NCI-H128 (cell line): ENCODE results near the gene HACE1.
"Not testable (repeated sequence)": the region's sequence is repeated elsewhere in the genome, so short reads cannot be mapped to it uniquely, and the experiment has no call there.

Experiments used
- DNase-seq: peaks from one replicate; lab custom pipeline; 2025; ENCODE audit not compliant: unreplicated experiment; lab: John Stamatoyannopoulos, UW

Gene HACE1

DNA sequence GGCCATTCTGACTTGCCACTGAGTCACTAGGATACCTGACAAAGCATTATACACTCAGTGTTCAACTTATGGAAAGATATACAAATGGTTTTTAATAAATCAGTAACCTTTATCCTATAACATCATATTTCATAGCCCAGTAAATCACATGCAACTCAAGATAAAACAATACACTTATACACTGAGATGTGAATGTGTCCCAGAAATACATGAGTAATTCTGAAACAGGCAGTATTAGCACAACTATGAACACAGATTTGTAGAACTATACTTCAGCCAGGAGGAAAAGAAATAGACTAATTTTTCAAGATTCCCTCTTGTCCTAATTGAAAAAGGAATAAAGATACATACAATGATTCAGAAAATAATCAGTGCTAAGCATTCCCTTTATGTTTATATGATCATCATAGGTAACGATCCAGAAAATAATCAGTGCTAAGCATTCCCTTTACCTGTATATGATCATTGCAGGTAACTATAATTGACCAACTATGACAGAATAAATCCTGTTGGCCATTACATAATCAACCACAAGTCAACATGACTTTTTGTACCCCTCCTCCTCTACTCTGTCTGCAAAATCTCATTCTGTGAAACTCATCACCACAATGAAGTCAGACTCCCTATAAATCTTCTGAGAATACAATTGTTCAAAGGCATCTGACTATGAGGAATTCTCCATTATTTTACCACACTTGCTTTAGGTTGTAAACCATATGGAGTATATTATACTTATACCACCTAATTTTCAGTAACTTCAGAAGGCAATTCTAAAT is 30.3 kb downstream of the HACE1 start:
- no peak for DNase-seq

DNA sequence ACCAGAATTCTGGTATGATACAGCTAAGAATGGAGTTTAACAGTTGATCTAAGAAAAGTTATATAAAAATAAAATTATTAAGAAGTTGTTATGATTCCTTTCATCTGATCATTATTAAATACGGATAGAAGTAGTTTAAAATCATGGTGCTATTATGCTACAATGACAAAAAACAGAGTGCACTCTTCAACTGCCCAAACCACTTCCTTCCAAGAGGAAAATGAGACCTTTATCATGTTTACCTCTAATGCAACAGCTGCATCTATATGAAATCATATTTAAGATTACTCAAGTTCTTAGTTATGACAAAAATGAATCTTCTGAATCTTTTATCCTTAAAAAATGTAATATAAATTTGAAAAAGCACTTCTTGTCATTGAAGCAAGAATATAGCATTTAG is 31.2 kb downstream of the HACE1 start:
- DNase-seq, result no peak

DNA sequence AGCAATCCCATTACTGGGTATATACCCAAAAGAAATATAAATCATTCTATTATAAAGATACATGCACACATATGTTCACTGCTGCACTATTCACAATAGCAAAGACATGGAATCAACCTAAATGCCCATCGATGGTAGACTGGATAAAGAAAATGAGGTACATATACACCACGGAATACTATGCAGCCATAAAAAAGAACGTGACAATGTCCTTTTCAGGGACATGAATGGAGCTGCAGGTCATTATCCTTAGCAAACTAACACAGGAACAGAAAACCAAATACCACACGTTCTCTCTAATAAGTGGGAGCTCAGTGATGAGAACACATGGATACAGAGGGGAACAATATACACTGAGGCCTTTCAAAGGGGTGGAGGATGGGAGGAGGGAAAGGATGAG is 38.9 kb downstream of the HACE1 start:
- not testable (repeated sequence) for DNase-seq

DNA sequence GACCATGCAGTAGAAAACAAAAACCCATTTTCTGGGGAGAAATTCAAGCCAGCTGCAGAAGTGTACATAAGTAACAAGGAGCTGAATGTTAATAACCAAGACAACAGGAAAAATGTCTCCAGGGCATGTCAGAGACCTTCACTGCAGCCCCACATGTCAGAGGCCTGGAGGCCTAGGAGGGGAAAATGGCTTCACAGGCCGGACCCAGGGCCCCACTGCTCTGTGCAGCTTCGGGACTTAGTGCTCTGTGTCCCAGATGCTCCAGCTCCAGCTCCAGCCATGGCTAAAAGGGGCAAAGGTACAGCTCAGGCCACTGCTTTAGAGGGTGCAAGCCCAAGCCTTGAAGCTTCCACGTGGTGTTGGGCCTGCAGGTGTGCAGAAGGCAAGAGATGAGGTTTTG is 43.6 kb downstream of the HACE1 start:
- DNase-seq, result no peak

DNA sequence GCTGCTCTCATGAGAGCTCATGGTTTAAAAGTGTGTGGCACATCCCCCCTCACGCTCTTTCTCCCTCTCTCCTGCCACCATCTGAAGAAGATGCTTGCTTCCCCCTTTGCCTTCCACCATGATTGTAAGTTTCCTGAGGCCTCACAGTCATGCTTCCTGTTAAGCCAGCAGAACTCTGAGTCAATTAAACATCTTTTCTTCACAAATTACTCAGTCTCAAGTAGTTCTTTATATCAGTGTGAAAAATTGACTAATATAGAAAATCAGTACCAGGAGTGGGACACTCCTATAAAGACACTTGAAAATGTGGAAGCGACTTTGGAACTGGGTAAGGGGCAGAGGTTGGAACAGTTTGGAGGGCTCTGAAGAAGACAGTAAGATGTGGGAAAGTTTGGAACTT is 45.0 kb downstream of the HACE1 start:
- DNase-seq, result no peak

DNA sequence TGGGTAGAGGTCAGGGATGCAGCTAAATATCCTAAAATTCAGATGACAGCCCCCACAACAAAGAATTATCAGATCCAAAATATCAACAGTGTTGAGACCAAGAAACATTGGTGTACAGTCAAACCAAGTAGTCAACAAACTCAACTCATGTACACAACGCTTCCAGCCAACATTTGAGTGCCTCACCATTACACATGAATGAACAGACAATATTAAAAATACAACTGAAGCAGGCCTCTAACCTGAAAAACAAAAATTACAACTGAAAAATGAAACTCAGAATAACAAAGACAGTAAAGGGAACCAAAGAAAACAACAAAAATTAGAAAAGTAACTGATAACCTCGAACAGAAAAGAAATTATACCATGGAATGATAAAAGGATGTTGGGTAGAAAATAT is 46.2 kb downstream of the HACE1 start:
- DNase-seq, result no peak

DNA sequence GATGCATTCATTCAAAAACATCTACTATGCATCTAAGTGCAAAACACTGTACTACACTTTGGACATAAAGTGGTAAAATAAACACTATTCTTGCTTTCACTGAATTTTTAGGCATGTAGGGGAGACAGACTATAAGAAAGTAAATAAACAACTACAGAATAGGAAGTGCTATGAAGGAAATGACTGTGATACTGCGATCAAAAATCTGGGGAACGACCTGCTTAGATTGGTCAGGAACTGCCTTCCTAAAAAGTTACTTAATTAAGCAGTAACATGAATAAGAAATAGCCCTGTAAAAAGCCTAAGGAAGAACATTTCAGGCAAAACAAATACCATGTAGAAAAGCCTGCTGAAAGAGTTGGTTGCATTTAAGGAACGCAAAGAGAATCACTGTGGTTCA is 50.6 kb downstream of the HACE1 start:
- no peak for DNase-seq

DNA sequence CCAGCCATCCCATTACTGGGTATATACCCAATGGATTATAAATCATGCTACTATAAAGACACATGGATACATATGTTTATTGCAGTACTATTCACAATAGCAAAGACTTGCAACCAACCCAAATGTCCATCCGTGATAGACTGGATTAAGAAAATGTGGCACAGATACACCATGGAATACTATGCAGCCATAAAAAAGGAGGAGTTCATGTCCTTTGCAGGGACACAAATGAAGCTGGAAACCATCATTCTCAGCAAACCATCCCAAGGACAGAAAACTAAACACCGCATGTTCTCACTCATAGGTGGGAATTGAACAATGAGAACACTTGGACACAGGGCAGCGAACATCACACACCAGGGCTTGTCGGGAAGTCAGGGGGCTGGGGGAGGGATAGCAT is 54.4 kb downstream of the HACE1 start:
- DNase-seq, result not testable (repeated sequence)

DNA sequence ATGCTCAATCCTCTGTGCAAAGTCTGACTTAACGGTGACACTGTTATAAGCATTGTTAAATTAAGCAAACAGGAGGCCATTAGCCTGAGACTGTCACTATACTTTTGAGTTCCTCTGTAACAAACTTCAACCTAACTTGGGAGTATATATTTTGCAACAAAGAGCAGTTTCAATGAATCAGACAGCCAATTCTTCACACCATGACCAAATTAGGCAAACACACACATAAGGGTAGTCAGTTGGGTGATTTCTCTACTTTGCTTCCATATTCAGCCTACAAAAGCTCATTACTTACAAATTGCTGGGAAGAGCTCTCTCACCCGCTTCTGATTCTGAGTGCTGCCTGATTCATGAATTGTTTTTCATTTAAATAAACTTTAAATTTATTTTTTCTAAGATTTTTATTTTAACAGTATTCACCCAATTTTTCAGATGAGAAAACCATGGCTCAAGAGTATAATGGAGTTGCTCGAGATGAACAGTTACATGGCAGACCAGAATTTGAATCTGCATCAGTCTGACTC is 60.5 kb downstream of the HACE1 start:
- no peak for DNase-seq

DNA sequence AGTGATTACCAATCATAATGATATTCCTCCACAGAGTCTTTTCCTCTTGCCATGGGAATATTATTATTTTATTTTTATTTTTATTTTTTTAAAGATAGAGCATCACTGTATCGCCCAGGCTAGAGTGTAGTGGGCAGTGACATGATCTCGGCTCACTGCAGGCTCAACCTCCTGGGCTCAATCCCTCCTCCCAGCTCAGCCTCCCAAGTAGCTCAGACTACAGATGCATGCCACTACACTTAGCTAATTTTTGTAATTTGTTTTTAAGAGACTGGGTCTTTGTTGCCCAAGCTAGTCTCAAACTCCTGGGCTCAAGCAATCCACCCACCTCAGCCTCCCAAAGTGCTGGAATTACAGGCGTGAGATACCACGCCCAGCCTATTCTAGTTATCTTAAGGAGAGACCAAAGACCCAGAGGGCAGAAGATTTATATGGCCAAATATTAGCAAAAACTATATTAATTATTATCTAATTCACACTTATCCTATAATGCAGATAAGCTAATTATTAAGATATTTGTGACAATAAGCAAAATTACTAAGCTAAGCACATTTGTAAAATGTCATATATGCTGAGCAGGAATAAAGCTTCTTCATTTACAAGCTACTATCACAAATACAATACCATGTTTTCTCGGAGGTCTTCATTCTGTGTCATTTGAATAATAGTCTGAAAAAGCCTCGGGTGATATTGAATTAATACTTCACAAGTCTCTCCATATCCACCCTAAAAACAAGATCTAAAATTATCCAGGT is 63.5 kb downstream of the HACE1 start:
- DNase-seq, result no peak

DNA sequence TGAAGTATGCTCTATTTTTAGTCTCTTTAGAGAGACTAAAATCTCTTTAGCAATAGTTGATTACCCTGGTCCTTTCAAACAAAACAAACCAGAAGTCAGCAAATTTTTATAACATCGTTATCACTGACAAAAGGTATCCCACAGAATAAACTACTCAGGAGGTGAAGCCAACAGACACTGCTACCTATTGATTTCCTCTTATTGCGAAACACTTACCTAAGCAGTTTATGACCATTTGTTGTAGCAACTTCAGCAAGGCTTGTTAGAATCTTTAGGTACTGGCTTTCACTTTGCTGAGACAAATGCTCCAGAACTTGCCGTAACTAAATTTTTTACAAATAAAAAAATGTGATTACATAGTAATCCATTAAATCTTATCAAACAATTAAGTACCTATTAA is 64.4 kb downstream of the HACE1 start:
- DNase-seq, result no peak

DNA sequence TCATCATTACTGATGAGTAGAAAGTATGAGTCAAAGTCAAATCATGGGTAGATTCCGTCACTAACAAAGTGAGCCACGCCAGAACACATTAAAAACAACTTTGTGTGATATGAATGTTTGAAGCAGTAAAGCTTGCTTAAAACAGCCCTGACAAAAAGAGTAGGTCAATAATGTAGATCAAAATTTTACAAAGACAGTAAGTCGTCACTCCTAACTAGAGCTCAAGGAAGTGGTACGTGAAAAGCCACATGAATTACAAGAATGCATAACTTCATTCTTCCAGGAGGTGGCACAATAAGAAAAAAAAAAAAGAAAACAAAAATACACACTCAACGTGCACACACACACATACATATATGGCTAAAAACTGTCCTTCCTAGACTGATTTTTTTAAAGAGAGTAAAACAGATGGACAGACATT is 69.9 kb downstream of the HACE1 start:
- DNase-seq, result no peak

DNA sequence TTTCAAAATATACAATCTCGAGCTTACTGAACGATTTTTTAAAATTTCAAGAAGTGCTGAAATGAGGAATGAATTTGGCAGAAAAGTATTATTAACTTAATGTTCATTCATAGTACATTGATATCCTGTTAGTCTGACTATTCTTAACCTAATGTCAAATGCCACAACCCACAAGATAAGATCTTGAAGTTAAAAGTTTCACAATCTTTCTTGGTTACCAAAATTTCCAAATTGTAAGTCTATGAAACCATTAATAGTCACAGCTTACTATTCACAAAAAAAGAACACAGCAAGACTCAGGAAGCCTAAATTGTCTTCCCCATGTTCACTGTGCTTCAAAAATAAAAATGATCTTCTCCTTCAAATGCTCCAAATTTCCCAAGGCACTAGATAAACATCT is 71.3 kb downstream of the HACE1 start:
- no peak for DNase-seq

DNA sequence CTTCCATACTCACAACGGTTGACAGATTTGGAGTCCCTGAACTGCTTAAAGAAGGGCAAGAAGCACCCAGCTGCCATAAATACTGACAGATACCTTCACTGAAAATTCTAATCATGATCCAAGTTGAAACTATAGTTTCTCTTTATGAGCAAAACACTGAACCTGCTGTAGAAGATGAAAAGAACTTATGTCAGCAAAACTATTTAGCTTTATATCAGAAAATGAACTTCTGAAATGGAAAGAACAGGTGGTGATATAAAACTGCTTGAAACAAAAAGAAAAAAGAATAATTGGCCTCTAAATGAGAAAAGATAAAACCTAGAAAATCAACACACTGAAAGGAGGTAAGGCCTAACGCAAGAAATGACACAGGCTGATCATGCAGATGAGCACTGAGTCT is 72.4 kb downstream of the HACE1 start:
- no peak for DNase-seq

DNA sequence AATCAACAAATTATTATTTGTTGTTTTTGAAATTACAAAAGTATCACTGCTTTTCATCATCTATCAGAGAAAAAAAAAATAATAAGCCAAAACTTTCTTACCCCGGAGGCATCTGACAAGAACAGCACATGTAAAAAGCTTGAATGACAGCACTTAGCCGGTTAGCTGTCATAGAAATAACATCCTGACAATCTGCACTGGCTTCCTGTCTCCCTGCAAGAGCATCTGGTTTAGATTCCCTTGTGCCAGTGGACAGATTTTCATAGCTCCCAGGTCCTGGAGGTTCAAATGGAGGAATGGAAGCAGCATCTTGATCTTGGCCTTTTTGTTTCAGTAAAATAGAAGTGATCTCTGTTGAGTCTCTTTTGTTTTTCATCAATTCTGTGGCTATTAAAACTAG is 74.8 kb downstream of the HACE1 start:
- no peak for DNase-seq

DNA sequence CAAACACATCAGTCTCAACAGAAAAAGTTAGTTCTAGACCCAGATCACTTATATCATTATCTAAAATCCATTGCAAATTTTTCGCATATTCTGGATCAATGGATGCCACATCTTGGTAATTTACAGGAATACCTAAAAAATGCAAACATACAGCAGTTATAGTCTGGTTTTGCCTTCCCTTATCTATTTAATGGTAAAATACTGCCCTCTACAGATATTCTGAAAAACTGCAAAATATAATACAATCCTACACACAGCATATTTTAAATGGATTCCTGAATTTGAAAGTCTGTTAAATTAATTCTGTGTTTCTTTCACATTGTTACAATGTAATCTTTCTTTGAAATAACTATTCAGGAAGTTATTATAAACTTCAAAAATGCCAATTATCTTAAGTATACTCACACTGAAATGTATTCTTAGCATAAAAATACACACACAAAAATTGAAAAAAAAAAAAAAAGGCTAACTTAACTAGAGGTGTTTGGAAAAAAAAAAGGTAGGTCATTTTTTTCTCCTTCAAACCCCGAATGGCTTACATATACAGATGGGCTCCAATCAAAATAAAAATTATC is 88.4 kb downstream of the HACE1 start:
- DNase-seq, result no peak

DNA sequence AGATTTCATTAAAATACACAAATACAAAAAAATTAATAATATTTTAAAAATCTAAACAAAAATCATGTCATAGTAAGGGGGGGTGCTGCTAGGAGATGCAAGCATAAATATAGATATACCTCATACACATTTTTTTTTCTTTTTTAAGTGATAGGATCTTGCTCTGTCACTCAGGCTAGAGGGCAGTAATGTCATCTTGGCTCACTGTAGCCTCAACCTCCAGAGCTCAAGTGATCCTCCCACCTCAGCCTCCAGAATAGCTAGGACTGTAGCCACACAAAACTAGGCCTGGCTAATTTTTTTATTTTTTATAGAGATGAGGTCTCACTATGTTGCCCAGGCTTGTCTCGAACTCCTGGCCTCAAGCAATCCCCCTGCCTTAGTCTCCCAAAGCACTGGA is 90.8 kb downstream of the HACE1 start:
- no peak for DNase-seq

DNA sequence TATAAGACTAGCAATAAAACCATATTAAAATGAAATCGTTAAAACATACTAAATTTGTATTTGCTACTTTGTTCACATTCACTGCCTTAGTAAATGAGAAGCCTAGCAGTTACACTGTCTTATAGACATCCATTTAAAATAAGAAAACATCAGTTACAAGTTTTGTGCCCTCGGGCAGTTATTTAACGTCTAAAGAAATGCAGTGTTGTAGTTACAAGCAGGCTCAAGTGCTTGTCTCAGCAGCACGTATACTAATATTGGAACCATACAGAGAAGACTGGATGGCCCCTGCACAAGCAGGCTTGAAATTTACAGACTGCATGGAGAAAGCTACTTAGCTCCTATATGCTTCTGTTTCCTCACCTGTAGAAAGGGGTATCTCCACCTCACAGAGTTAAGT is 93.1 kb downstream of the HACE1 start:
- DNase-seq, result no peak

DNA sequence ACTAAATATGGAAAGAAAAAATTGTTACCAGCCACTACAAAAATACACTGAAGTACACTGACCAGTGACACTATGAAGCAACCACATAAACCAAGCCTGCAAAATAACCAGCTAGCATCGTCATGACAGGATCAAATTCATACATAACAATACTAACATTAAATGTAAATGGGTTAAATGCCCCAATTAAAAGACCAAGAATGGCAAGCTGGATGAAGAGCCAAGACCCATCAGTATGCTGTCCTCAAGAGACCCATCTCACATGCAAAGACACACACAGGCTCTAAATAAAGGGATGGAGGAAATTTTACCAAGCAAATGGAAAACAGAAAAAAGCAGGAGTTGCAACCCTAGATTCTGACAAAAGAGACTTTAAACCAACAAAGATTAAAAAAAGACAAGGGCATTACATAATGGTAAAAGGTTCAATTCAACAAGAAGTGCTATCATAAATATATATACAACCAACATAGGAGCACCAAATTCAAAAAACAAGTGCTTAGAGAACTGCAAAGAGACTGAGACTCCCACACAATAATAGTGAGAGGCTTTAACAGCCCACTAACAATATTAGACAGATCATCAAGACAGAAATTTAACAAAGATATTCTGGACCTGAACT is 104.8 kb downstream of the HACE1 start:
- DNase-seq, result no peak

DNA sequence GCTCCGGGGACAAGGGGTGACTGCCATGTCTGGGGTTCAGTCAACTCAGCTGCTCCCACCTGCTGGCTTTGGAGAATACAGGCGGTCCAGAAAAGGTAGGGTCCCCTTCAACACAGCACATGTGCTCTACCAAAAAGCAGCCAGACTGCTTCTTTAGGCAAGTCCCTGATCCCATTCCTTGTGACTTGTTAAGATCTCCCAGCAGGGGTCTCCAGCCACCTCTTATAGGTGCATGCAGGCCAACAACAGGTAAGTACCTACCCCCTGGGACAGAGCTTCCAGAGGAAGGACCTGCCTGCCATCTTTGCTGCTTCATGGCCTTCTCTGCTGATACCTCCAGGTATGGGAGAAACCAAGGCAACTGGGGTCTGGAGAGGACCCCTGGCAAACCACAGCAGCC is 106.5 kb downstream of the HACE1 start:
- no peak for DNase-seq

DNA sequence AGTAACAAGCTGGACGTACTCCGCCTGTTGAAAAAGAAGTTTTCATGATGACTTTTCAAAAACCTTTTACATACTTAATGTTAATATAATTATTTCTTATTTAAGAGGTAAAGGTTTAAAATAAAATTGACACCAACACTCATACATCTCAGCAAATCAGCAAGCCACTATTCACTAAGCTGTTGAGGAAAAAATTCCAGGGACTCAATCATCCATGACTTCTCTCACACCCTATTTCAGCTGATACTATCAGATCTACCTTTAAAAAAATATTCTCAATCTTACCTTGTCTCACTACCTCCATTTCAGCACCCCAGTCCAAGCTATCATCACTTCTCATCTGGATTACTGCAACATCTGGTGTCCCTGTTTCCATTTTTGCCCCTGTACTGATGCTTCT is 109.3 kb downstream of the HACE1 start:
- no peak for DNase-seq

DNA sequence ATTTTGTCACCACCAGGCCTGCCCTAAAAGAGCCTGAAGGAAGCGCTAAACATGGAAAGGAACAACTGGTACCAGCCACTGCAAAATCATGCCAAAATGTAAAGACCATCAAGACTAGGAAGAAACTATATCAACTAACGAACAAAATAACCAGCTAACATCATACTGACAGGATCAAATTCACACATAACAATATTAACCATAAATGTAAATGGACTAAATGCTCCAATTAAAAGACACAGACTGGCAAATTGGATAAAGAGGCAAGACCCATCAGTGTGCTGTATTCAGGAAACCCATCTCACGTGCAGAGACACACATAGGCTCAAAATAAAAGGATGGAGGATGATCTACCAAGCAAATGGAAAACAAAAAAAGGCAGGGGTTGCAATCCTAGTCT is 120.6 kb downstream of the HACE1 start:
- not testable (repeated sequence) for DNase-seq
